Suprapubic skin (tissue), 4 donors: ENCODE measurements around the gene SLC2A13. TPM values are rescaled to one million over a fixed set of nuclear protein-coding genes. Genes with fewer than 3 reads are reported as not detected.

Experiments
- DNase-seq, 2 donors: peaks; one replicate each; pipeline ENCODE4 v3.0.0-alpha.2; 2019; ENCODE audit warnings: low spot score in 2 of 2
- H3K27ac ChIP-seq: fragments of 200-600 bp; sonication (generic); one replicate; pipeline ENCODE4 v1.5.1; 2019
- H3K27me3 ChIP-seq: fragments of 200-600 bp; sonication (generic); one replicate; pipeline ENCODE4 v1.5.1; 2019
- H3K36me3 ChIP-seq: fragments of 200-600 bp; sonication (generic); one replicate; pipeline ENCODE4 v1.5.1; 2019
- H3K4me1 ChIP-seq: fragments of 200-600 bp; sonication (generic); one replicate; pipeline ENCODE4 v1.5.1; 2019
- H3K4me3 ChIP-seq: fragments of 200-600 bp; sonication (generic); one replicate; pipeline ENCODE4 v1.5.1; 2019; ENCODE audit warnings: mild to moderate bottlenecking
- H3K9me3 ChIP-seq: fragments of 200-600 bp; sonication (generic); one replicate; pipeline ENCODE4 v1.5.1; 2019
- EP300 ChIP-seq: sonication (generic); formaldehyde crosslinking; IDR thresholded peaks from one replicate; pipeline ENCODE4 v1.6.1; 2017; ENCODE audit warnings: antibody characterized with exemption
- POLR2A ChIP-seq, 2 donors: fragments of 450-650 bp; IDR thresholded peaks; one replicate each; pipeline ENCODE4 v1.6.1; 2017; ENCODE audit warnings: antibody characterized with exemption in 2 of 2, mild to moderate bottlenecking in 2 of 2, moderate library complexity in 2 of 2
- POLR2AphosphoS5 ChIP-seq, 3 donors: sonication (generic); formaldehyde crosslinking; IDR thresholded peaks; one replicate each; pipeline ENCODE4 v1.6.1; 2017; ENCODE audit warnings: antibody characterized with exemption in 3 of 3
- WGBS: methylation state at CpG from one replicate; pipeline ENCODE4 v1.1.5; 2018; 5-methylcytosine and 5-hydroxymethylcytosine counted together
- total RNA-seq, 4 donors: library from RNA; depleted of rRNA; stranded (reverse); fragments of >200 nt; gene quantifications; one replicate each; pipeline ENCODE4 v1.1.0, GENCODE V29; 2016
- TF ChIP-seq, protein P1 (sequence below), 2 donors: fragments of 200-600 bp in 1 of 2; fragments of 450-650 bp in 1 of 2; sonication (generic) in 1 of 2; IDR thresholded peaks; one replicate each; pipeline ENCODE4 v1.5.1; 2016 to 2019; ENCODE audit warnings: antibody characterized with exemption in 2 of 2, mild to moderate bottlenecking in 1 of 2, moderate library complexity in 1 of 2

SLC2A13 gene
- total RNA-seq, 4 donors from 2014 or later: 10.4 to 14.1 (median 13.4) TPM

DNA sequence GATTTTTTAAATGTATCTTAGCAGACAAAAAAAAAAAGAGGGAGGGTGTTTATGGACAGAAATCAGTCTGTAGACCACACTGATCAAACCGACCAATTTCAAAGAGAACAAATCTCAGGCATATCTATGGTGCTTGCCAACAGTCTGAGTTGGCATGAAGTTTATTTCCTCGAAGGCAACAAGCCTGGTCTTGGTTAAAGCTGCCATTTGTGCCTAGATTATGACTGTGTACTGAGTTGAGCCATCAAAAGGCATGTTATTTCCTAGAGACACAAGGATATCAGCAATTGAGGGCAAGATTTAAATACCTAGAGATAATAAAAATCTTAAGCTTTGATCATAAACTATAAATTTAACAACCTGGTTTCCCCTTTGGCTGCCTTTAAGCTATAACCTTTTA lies 119.2 kb downstream of the SLC2A13 start:
- H3K4me3 ChIP-seq: no peak overlapping the region
- no peak for DNase-seq
- H3K27me3 ChIP-seq: no peaks in the 10 kb centered on the region
- 28% methylated on average over 2 of the region's 2 CpGs for WGBS
- H3K36me3 ChIP-seq: no peaks in the 10 kb centered on the region
- H3K27ac ChIP-seq: no peak overlapping the region
- TF ChIP-seq POLR2AphosphoS5 (IDR thresholded peaks at IDR 0.05): no peak
- no peaks in the 10 kb centered on the region for H3K9me3 ChIP-seq
- H3K4me1 ChIP-seq: no peaks in the 10 kb centered on the region

DNA sequence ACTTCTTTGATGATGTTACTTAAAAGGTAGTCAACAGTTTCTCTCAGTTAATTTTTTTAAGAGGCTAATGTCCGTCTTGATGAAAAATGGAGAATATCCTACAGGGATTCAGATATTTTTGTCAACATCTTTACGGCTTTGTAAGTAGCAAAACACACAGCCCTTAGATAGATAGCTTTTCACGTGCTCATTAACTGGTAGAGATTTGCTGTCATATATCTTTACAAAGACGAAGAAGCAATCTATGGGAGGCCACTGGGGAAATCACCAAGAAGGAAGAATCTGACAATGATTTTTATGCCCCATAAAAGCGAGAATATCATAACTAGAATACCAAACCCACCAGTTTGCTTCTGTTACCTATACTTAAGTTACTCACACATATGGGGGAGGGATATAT lies 121.2 kb downstream of the SLC2A13 start:
- no peak for DNase-seq
- no peak overlapping the region for H3K4me3 ChIP-seq
- H3K27me3 ChIP-seq: no peaks in the 10 kb centered on the region
- H3K27ac ChIP-seq: no peak overlapping the region
- WGBS: 78% methylated on average over 5 of the region's 5 CpGs
- H3K36me3 ChIP-seq: no peaks in the 10 kb centered on the region
- no peaks in the 10 kb centered on the region for H3K4me1 ChIP-seq
- TF ChIP-seq EP300 (no peak), POLR2AphosphoS5 (IDR thresholded peaks at IDR 0.05) (no peak), POLR2A (IDR thresholded peaks at IDR 0.05) (no peak)
- TF ChIP-seq, protein P1, sequence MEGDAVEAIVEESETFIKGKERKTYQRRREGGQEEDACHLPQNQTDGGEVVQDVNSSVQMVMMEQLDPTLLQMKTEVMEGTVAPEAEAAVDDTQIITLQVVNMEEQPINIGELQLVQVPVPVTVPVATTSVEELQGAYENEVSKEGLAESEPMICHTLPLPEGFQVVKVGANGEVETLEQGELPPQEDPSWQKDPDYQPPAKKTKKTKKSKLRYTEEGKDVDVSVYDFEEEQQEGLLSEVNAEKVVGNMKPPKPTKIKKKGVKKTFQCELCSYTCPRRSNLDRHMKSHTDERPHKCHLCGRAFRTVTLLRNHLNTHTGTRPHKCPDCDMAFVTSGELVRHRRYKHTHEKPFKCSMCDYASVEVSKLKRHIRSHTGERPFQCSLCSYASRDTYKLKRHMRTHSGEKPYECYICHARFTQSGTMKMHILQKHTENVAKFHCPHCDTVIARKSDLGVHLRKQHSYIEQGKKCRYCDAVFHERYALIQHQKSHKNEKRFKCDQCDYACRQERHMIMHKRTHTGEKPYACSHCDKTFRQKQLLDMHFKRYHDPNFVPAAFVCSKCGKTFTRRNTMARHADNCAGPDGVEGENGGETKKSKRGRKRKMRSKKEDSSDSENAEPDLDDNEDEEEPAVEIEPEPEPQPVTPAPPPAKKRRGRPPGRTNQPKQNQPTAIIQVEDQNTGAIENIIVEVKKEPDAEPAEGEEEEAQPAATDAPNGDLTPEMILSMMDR (IDR thresholded peaks at IDR 0.05): no peak
- H3K9me3 ChIP-seq: no peaks in the 10 kb centered on the region

DNA sequence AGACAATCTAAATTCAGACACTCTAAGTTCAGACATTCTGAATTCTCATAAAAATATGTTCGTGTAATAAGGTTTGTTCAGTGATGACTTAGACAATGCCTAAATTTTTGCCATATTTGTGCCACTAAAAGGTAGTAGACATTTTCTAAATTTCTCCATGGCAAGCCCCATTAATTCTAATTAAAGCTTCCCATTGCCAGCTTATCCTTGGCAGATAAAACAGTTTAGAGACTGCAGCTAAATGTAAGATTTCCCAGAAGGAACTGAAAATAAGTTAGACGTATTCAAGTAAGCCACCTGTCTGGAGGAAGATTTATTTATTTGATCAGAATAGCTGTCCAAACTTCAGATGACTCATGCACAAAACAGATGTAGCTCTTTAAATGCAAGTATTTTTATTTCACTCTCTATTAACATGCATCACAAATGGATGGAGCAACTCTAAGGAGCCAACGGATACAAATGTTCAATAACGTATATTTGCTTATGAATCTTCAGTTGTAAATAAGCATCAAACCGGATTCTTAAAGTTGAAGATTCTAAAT lies 130.4 kb downstream of the SLC2A13 start:
- no peak for DNase-seq
- Histone ChIP-seq H3K9me3 (no peaks in the 10 kb centered on the region), H3K36me3 (no peaks in the 10 kb centered on the region), H3K4me1 (peaks cover 4% of the 10 kb centered on the region), H3K27me3 (no peaks in the 10 kb centered on the region), H3K4me3 (no peak overlapping the region), H3K27ac (no peak overlapping the region)
- TF ChIP-seq, protein P1 (IDR thresholded peaks at IDR 0.05): no peak
- TF ChIP-seq EP300: no peak
- TF ChIP-seq POLR2AphosphoS5 (IDR thresholded peaks at IDR 0.05): no peak
- no peak for TF ChIP-seq POLR2A (IDR thresholded peaks at IDR 0.05)
- WGBS: 47% methylated on average over 5 of the region's 5 CpGs

DNA sequence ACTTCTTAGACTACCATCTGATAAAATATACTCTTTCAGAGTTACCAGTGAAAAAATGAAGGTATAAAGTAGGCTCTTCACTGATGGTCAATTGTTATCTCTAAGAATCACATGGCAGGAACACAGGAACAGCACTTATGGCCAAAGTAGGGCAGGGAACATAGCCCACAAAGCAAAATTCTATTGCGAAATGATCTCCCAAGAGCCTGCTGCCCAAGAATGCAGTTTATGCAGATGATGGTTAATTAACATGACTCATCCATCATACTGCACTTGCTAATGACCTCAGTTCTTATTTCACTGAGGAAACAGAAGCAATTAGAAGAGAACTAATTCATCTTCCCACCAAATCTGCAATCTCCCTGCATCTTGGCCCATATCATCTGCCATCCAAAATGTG lies 133.8 kb downstream of the SLC2A13 start:
- TF ChIP-seq POLR2AphosphoS5 (IDR thresholded peaks at IDR 0.05) (no peak), EP300 (no peak), POLR2A (IDR thresholded peaks at IDR 0.05) (no peak)
- TF ChIP-seq, protein P1 (IDR thresholded peaks at IDR 0.05): no peak
- no peaks in the 10 kb centered on the region for H3K36me3 ChIP-seq
- H3K9me3 ChIP-seq: no peaks in the 10 kb centered on the region
- H3K27ac ChIP-seq: no peak overlapping the region
- no peak for DNase-seq
- peaks cover 4% of the 10 kb centered on the region for H3K4me1 ChIP-seq
- H3K27me3 ChIP-seq: no peaks in the 10 kb centered on the region
- WGBS: 44% methylated on average over 1 of the region's 1 CpG
- no peak overlapping the region for H3K4me3 ChIP-seq

DNA sequence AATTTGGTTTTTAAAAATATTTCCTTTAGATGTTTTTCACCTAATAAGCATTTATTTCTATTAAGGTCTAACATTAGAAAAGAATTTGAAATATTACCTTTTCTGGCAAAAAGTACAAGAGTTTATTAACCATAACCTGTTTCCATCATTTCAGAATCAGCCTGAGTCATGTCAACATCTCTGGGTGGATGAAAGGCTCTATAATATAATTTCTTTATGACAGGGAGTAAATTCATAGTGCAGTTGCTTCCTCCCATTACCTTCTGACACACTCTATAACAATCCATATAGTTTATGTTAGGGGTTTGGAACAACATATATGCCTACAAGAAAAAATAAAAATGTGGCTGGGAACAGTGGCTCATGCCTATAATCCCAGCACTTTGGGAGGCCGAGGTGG lies 134.5 kb downstream of the SLC2A13 start:
- H3K4me1 ChIP-seq: peaks cover 4% of the 10 kb centered on the region
- TF ChIP-seq POLR2AphosphoS5 (IDR thresholded peaks at IDR 0.05) (no peak), EP300 (no peak)

DNA sequence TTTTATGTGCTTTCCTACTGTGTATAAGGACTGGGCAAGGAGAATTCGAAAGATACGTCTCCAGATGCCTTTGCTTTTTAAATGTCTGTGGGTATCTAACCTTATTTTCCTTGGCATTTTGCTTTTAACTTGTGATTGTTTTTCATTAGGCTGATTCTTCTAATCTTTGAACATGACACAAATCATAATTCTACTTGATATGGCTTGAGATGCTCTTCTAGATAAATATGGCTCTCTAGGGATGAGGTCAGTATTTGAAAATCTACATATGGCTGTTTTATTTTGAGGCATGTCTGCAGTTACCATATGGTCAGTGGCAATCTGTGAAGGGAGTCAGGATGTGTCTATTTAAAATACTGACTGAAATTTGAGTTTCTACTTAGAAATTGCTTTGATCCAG lies 139.2 kb downstream of the SLC2A13 start:
- 55% methylated on average over 2 of the region's 2 CpGs for WGBS
- TF ChIP-seq POLR2A (IDR thresholded peaks at IDR 0.05) (no peak), POLR2AphosphoS5 (IDR thresholded peaks at IDR 0.05) (no peak), EP300 (no peak)
- TF ChIP-seq, protein P1 (IDR thresholded peaks at IDR 0.05): no peak
- H3K4me1 ChIP-seq: no peaks in the 10 kb centered on the region
- no peak overlapping the region for H3K4me3 ChIP-seq
- H3K27me3 ChIP-seq: no peaks in the 10 kb centered on the region
- no peak for DNase-seq
- H3K9me3 ChIP-seq: no peaks in the 10 kb centered on the region
- H3K36me3 ChIP-seq: no peaks in the 10 kb centered on the region
- H3K27ac ChIP-seq: no peak overlapping the region

More for the DNA sequence above, 134.5 kb downstream of the SLC2A13 start:
- Histone ChIP-seq H3K9me3 (no peaks in the 10 kb centered on the region), H3K4me3 (no peak overlapping the region), H3K27ac (no peak overlapping the region), H3K27me3 (no peaks in the 10 kb centered on the region), H3K36me3 (no peaks in the 10 kb centered on the region)
- WGBS: 84% methylated on average over 1 of the region's 1 CpG
- DNase-seq: no peak
